A549 treated with GW870086 at 1 μM for 4 hours (cell line): ENCODE data around the gene URM1. TPM values are rescaled to one million over a fixed set of nuclear protein-coding genes. Genes with fewer than 3 reads are reported as not detected.

ENCODE experiments used
- total RNA-seq: library from RNA; stranded (reverse); fragments of 200-300 nt; extraction: Qiagen RNA extraction; gene quantifications from 5 replicates; pipeline ENCODE4 v1.2.3, GENCODE V29; 2022; ENCODE audit warnings: low read depth

URM1 gene
- 67.0 to 85.2 TPM (median 83.9 TPM) in 5 replicates for total RNA-seq

DNA sequence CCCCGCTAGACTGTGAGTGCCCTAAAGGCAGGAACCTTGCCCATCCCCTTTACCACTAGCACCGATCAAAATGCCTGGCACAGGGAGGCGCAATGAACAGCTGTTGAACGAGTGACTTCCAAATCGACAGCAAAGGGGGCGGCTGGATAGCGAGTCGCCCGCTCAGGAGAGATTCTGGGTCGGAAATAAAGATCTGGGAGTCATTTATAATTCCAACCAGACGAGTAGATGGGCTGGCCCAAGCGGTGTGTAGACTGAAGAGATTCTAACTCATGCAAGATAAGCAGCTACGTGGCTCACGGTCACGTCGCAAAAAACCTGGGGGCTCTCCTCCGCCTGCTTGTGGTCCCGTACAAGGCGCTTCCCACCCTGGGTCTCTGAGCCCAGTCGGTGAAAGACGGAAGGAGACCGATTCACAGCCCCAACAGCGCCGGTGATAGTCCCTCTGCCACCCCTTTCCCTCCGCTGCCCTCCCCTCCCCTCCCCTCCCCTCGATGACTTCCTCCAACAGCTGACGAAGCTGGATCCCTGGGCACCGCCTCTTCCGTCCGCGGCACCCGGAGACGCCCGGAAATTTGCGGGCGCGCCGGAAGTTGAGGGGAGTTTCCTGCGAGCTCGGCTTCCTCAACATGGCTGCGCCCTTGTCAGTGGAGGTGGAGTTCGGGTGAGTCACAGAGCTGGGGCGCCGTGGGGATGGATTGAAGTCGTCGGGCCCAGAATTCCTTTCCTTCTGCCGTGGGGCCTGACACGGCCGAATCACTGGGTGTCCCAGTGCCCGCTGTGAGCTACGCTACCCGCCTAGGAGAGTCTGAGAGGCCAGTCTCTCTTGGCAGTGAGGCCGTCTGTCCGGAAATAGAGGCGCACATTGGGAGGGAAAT is at the start of gene URM1:
TSS of gene URM1 (plus strand) at position 623 of the 878 bp plus-strand sequence. CDS start at position 630, 7 bp downstream.

GRCh38 chr9:128322404-128323211 is 48.6 kb upstream of the URM1 start, which contains the start of the genes COQ4 and TRUB2:
COQ4 (plus strand) TSS chr9:128322839; CDS start chr9:128322859, 20 bp downstream.
TRUB2 (minus strand) TSS chr9:128322447; CDS start chr9:128322408, 39 bp downstream.

DNA sequence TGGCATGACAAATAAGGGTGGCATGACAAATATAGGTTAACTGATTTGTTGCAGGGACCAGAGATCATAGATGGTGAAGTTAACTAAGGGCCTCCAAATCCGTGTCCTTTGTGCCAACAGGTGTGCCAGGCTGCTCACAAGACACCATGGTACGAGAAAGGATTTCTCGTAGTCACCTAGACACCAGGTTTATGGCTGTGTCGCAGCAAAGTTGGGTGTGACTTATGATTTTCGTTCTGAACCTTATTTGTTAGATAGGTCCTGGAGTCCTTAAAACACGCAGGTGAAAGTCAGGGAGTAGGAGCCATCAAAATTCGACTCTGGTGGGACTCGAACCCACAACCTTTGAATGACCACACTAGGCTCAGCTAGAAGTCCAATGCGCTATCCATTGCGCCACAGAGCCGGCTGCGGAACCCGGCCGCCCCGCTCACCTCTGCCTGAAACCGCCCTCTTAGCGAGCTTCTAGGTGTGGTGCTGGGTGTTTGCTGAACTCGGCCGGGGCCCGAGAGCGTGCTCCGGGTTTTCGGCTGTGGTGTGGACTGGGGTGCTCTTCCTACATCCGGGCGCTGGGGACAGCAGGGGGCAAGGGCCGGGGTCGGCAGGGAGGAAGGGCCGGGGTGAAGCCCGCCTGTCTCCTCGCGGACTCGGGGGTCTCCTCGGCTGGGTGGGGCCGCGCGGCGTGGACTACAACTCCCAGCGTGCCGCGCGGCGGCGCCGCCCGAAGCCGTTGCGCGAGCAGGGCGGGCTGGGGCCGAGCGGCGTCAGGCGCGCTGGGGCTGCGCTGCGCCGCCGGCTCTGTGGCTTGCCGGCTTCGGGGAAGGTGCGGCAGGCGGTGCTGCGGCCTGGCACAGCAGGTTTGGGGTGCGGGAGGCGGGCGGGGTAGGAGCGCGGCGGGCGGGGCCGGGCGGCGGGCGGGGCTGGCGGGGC is 31.1 kb upstream of the URM1 start, which contains the start of gene SLC27A4:
TSS of gene SLC27A4 (plus strand) at position 767 of the 930 bp plus-strand sequence. CDS start 2,606 bp downstream, outside the sequence.

GRCh38 chr9:128420651-128421481 is 49.7 kb downstream of the URM1 start, which contains the start of gene CERCAM:
CERCAM (plus strand) TSS chr9:128420857; CDS start chr9:128420878, 21 bp downstream.

Other genes starting within 250 kb of the URM1 start
- 67.6 to 98.4 TPM (median 91.8 TPM) in 5 replicates for gene PTGES2, start 243.6 kb upstream of the URM1 start, total RNA-seq
- 2.4 to 6.8 TPM (median 3.2 TPM) in 5 replicates for gene LCN2, start 221.9 kb upstream of the URM1 start, total RNA-seq
- 48.4 to 68.9 TPM (median 61.7 TPM) in 5 replicates for gene BBLN, start 211.1 kb upstream of the URM1 start, total RNA-seq
- 69.8 to 91.7 TPM (median 80.7 TPM) in 5 replicates for gene CIZ1, start 179.8 kb upstream of the URM1 start, total RNA-seq
- 80.7 to 101 TPM (median 88.4 TPM) in 5 replicates for gene DNM1, start 168.0 kb upstream of the URM1 start, total RNA-seq
- 37.3 to 51.1 TPM (median 46.7 TPM) in 5 replicates for gene GOLGA2, start 95.4 kb upstream of the URM1 start, total RNA-seq
- gene SWI5, start 95.1 kb upstream of the URM1 start, total RNA-seq: 42.0 to 55.1 TPM (median 43.8 TPM) in 5 replicates
- 38.1 to 56.2 TPM (median 47.7 TPM) in 5 replicates for gene TRUB2, start 48.9 kb upstream of the URM1 start, total RNA-seq
- 50.4 to 59.1 TPM (median 55.9 TPM) in 5 replicates for gene COQ4, start 48.5 kb upstream of the URM1 start, total RNA-seq
- gene SLC27A4, start 30.8 kb upstream of the URM1 start, total RNA-seq: 36.3 to 50.5 TPM (median 46.0 TPM) in 5 replicates
- gene CERCAM, start 49.5 kb downstream of the URM1 start, total RNA-seq: 32.5 to 38.6 TPM (median 34.2 TPM) in 5 replicates
- gene ODF2, start 84.6 kb downstream of the URM1 start, total RNA-seq: 23.3 to 29.3 TPM (median 24.9 TPM) in 5 replicates
- 26.8 to 30.6 TPM (median 28.7 TPM) in 5 replicates for gene GLE1, start 133.3 kb downstream of the URM1 start, total RNA-seq
- 143 to 151 TPM (median 149 TPM) in 5 replicates for gene SPTAN1, start 181.2 kb downstream of the URM1 start, total RNA-seq